Fibroblast of lung (primary cell): Measurements from ENCODE around the gene TYW1.
"Not testable (repeated sequence)": the region's sequence is repeated elsewhere in the genome, so short reads cannot be mapped to it uniquely, and the experiment has no call there.

Source experiments
- EZH2 ChIP-seq: IDR thresholded peaks from 2 replicates; pipeline ENCODE4 v1.5.1; 2012; ENCODE audit warnings: low read length, control low read depth, mild to moderate bottlenecking; ENCODE audit errors: missing control alignments
- TF ChIP-seq, protein P1 (sequence below), 2 donors: IDR thresholded peaks in 1 of 2; conservative IDR thresholded peaks in 1 of 2; 1 replicate in 1 of 2; 2 replicates in 1 of 2; pipeline ENCODE4 v1.5.1; 2011 to 2012; ENCODE audit warnings: low read length in 2 of 2, control low read depth in 1 of 2, inconsistent platforms in 1 of 2, low read depth in 1 of 2, mild to moderate bottlenecking in 1 of 2

DNA sequence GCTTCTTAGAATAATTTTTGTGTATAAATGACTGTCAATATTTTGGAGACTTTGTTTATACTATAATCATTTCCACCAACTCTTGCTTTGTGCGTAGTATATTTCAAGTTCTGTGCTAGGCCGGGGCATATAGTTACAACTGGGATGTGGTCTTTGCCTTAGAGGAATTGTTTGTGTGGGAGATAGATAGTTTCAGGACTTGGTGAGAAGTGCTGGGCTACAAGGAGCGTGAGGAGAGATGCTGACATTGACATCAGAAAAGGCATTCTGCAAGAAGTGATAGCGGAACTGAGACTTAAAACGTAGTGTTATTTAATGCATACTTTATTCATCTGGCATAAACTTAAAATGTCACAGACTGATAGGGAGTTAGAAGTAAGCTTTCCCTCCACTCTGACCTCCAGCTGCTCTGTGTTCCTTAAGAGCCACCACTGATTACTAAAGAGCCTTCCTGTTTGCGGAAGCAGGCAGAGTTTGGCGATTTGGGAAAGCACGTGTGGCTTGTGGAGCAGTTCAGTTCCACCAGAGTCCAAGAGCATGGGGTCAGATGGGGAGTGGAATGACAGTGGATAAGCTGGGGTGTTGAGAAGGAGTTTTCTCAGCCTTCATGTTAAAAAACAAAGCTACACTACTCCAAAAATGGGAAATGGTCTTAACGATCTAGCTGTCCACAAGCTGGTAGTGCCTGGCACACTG is 146.6 kb downstream of the TYW1 start:
- TF ChIP-seq, protein P1, sequence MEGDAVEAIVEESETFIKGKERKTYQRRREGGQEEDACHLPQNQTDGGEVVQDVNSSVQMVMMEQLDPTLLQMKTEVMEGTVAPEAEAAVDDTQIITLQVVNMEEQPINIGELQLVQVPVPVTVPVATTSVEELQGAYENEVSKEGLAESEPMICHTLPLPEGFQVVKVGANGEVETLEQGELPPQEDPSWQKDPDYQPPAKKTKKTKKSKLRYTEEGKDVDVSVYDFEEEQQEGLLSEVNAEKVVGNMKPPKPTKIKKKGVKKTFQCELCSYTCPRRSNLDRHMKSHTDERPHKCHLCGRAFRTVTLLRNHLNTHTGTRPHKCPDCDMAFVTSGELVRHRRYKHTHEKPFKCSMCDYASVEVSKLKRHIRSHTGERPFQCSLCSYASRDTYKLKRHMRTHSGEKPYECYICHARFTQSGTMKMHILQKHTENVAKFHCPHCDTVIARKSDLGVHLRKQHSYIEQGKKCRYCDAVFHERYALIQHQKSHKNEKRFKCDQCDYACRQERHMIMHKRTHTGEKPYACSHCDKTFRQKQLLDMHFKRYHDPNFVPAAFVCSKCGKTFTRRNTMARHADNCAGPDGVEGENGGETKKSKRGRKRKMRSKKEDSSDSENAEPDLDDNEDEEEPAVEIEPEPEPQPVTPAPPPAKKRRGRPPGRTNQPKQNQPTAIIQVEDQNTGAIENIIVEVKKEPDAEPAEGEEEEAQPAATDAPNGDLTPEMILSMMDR (conservative IDR thresholded peaks at IDR 0.05 in 1 of 2, IDR thresholded peaks at IDR 0.05 in 1 of 2; ENCODE audit: low read depth in 1 of 2, low read length in 2 of 2): not testable (repeated sequence)
- TF ChIP-seq EZH2: not testable (repeated sequence)
